ENCODE data around the gene ELP5.
A peak's percentile ranks its signal among the peaks of the same experiment; 100 is the strongest.

ELP5 gene

DNA sequence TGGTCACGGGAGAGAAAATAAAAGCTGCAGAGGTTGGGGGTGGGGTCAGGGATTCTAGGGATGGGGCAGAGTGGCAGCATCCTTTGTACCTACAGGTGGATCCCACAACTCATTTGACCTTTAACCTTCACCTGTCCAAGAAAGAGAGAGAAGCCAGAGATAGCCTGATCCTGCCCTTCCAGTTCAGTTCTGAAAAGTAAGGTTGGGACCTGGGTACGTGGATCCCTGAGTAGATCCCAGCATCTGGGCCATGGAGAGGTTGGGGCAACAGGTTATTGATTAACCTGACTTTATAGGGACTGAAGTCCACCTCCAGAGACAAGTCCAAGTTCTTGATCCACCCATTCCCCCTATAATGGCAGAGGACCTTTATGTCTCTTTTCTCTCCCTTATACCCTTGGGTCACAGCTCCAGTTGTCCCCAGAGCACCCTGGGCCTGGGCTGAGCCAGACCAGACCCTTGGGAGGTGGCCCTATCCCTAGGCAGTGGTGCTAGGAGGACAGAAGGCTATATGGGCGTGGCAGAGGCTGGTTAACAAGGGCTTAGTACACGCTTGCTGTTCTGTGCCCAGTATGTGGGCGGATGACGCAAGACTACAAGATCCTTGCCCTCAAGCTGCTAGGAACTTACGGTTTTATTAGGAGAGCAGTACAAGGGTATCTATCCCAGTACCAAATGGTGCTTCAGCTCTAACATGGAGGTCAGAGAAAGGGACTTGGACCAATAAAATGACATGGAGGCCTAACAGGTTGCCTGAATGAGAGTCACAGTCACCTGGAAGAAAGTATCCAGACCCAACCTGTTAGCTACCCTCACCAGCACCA lies 6.9 kb downstream of the ELP5 start:
- DNase-seq: no peak

DNA sequence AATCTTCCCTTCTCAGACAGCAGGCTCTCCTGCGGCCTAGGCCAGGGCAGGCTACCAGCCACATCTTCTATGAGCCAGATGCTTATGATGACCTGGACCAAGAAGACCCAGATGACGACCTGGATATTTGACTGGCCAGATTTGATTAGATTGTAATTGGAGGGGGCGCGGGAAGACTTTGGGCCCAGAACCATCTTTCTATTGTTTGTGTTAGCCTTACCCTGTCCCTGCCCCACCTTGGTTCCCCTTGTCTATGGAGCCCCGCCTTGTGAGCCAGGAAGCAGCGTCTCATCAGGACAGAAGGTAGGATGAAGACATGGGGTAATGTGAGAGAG lies 7.5 kb downstream of the ELP5 start:
- no peak for DNase-seq

DNA sequence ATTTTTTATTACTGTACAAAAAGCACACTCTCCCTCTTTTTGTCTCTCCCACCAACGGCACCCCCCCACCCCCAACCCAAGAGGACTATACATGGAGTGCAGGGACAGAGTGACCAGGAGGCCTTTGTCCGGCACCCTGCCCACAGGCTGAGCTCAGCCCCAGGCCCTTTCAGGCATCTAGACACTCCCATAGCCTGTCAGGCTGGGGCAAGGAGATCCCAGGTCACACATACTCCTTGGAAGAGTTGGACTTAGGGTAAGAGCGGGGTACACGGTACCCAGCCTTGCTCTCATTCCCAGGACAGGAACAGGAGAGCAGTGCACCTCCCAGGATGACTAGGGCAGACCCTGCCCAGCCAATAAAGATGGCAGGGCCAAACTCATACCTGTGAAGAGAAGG lies 8.1 kb downstream of the ELP5 start:
- no peak for DNase-seq

DNA sequence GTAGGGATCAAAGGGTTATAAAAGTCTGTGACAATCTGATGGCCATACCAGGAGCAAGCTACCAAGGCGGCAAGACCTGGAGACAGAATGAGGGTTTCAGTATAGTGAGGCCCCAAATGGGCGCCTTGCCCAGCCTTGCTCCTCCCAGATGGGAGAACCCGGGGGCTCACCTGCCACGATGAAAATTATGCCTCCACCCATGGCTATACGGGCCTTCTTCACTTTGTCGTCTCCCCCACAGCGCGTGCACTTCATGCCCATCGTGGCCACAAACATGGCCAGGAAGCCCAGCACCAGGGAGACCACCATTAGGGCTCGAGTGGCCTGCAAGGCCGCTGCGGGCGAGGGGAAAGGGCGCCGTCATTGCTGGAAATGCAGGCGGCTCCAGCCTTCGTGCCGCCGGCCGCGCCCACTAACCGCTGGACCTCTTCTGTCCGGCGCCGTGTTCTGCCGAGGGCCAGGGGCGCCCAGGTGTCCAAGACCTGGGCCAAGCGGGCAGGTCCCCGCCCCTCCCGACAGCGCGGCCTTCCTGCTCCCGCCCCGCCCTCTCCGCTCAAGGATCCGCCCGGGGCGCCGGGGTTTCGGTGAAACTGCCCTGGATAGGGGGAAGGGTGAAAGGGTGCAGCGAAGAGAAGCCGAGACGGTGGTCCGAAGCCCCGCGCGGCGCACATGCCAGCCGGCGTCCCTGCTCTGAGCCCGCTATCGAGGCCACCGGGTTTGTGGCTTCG lies 8.8 kb downstream of the ELP5 start:
- DNase-seq: peak; percentile 21

DNA sequence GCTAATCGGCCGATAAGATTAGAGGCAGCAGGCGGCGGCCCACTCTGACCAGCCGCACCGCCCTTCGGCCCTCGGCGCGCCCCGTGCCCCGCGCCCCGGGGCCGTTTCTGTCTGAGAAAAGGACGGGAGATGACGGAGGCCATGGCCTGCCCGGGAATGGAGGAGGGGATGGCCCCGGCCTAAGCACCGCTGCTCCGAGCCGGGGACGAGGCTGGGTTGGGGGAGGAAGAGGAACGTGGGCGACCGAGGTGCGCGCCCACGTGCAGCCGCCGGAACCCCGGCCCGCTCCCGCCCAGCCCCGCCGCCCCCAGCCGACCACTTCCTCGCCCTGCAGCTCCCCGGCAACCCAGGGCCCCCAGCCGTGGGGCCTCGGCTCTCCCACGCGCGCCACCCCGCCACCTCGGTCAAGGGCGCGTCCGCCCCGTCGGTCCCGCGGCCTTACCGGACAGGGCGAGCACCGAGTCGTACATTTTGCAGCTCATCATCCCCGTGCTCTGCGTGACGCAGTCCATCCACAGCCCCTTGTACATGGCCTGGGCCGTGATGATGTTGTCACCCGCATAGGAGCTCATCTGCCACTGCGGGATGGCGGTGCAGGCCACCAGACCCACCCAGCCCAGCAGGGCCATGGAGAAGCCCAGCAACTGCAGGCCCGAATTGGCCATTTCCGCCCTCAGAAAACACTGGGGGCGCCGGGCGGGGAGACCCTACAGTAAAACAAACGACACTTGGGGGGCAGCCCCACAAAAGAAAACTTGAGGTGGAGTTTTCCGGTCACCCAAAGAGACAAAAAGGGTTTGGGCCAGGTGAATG lies 9.6 kb downstream of the ELP5 start:
- no peak for DNase-seq

DNA sequence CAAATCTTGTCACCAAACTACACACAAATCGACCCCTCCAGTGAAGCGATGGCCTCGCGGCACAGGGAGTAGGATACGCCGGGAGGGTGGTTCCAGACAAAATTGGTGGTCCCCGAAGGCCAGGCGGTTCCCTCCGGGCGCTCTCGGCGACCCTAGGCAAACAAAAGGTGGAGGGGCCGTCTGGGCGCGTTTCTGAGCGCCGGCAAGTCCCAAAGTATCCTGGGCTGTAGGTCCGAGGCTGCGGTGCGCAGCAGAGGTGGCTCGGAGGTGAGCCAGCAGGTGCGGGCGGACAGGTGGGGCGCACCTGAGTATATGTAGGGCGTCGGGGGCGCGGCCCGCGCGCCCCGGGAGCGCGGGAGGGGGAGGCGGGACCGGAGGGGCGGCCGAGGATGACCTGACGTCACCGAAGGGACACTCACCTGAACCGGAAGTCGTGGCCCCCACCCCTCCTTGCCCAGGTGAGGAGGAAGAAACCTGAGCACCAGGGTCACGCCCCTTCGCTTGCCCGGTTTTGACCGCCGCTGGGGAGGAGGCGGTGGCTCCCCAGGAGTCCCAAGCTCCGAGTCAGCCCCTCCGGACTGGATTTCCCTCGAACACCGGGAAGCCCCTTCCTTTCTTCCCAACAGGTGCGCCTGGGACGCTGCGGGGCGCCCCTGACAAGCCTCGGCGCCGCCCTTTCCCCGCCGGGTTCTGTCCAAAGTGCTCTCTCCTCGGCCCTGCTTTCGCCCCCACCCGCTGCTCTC lies 10.3 kb downstream of the ELP5 start, which contains the start of gene CLDN7:
Gene CLDN7, minus strand, starts transcription at position 287 of the 743 bp plus-strand sequence. CDS start 435 bp downstream, outside the sequence.
- peak; percentile 88 for DNase-seq

DNA sequence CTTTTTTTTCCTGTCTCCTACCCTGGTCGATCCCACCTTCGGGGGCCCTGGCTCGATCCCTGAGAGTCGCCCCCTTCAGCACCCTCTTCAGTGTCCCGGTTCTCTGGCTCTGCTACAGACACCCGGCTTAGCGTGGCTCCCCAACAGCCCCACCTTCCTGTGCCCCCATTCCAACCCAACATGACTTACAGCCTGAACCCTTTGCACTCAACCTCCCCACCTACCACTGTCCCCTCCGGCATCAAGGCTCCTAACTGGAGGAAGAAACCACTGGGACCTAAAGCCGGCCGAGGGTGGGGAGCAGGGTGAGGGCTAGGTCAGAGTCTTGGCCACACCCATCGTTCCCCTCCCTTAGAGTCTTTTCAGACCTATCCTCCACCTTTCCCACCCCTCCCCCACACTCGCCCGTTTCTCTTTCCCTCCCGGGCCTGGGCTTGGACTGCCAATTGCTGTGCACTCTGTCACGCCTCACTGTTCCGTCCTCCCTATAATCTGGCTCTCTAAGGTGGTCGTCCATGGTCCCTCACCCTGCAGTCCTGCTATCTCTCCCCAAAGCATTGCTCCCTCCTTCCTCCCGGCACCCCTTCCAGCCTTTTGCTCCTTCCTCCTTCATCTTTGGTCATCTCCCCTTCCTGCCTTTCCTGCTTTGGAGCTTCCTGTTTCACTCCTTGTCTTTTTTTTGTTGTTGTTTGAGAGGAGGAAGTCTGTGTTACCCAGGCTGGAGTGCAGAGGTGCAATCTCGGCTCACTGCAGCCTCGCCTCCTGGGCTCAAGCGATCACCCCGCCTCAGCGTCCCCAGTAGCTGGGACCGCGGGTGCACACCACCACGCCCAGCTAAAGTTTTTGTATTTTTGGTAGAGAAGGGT lies 11.2 kb downstream of the ELP5 start:
- DNase-seq: peak; percentile 56

DNA sequence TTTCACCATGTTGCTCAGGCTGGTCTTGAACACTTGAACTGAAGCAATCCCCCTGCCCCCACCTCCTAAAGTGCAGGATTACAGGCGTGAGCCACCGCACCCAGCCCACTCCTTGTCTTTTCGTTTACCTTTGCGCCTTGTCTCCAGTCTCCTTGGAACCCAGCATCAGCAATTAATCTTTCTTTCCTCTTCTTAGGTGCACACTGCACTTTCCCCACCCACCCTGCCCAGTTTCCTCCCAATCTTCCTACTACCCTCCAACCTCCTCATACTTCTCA lies 11.7 kb downstream of the ELP5 start:
- no peak for DNase-seq

DNA sequence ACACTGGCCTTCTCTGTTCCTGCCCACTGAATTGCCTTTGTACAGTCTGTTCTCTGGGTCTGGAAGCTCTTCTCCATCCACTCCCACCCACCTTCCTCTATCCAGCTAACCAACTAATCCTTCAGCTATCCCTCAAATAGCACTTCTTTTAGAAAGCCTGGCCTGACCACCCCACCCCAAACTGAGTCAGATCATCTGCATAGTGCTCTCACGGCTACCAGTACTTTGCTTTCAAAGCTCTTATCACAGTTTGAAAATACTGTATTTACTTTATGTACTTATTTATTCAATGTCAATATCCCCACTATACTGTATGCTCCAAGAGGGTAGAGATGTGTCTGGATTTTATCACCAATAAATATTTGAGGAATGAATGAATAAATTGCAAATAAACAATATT lies 14.8 kb downstream of the ELP5 start:
- no peak for DNase-seq

DNA sequence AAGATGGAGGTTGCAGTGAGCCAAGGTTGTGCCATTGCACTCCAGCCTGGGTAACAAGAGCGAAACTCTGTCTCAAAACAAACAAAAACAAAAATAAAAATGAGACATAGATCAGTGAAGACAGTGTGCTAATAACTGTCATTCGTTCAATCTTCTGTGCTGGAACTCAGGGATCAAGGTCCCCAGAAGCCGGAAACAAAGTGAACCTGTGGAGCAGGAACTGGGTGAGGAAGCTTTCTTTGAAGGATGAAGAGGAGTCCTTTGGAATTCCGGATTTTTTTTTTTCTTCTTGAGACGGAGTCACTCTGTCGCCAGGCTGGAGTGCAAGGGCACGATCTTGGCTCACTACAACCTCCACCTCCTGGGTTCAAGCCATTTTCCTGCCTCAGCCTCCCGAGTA lies 27.4 kb downstream of the ELP5 start:
- no peak for DNase-seq

DNA sequence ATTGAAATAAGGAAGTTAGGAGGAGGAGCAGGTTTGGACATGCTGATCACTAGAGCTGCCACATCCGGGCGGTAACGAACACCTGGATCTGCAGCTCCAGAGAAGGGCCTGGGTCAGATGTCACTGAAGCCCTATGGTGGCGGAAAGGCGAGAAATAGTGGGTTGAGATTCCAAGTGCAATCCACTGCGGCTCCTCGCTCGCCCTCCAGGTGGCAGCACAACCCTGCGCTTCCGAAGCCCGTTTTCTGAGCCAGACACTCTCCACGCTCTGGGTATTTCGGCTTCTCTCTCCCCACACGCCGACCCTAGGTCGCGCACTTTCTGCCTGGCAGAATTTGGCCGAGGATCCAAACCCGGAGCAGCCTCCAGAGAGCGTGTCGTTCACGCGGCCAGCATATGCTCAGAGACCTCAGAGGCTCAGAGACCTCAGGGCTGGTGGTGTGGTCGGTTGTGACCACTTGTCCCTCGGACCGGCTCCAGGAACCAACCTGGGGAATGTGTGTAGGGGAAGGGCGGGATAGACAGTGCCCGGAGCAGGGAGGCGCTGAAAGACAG lies 28.6 kb downstream of the ELP5 start:
- peak; percentile 81 for DNase-seq

DNA sequence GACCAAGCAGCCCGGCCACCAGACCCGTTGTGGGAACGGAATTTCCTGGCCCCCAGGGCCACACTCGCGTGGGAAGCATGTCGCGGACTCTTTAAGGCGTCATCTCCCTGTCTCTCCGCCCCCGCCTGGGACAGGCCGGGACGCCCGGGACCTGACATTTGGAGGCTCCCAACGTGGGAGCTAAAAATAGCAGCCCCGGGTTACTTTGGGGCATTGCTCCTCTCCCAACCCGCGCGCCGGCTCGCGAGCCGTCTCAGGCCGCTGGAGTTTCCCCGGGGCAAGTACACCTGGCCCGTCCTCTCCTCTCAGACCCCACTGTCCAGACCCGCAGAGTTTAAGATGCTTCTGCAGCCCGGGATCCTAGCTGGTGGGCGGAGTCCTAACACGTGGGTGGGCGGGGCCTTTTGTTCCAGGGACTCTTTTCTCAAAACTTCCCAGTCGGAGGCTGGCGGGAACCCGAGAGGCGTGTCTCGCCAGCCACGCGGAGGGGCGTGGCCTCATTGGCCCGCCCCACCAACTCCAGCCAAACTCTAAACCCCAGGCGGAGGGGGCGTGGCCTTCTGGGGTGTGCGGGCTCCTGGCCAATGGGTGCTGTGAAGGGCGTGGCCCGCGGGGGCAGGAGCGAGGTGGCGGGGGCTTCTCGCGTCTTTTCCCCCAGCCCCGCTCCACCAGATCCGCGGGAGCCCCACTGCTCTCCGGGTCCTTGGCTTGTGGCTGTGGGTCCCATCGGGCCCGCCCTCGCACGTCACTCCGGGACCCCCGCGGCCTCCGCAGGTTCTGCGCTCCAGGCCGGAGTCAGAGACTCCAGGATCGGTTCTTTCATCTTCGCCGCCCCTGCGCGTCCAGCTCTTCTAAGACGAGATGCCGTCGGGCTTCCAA lies 29.3 kb downstream of the ELP5 start, which contains the start of gene SLC2A4:
Gene SLC2A4, plus strand, starts transcription at position 645 of the 879 bp plus-strand sequence. Its CDS starts 217 bp downstream, at position 862.
- DNase-seq: peak; percentile 36

DNA sequence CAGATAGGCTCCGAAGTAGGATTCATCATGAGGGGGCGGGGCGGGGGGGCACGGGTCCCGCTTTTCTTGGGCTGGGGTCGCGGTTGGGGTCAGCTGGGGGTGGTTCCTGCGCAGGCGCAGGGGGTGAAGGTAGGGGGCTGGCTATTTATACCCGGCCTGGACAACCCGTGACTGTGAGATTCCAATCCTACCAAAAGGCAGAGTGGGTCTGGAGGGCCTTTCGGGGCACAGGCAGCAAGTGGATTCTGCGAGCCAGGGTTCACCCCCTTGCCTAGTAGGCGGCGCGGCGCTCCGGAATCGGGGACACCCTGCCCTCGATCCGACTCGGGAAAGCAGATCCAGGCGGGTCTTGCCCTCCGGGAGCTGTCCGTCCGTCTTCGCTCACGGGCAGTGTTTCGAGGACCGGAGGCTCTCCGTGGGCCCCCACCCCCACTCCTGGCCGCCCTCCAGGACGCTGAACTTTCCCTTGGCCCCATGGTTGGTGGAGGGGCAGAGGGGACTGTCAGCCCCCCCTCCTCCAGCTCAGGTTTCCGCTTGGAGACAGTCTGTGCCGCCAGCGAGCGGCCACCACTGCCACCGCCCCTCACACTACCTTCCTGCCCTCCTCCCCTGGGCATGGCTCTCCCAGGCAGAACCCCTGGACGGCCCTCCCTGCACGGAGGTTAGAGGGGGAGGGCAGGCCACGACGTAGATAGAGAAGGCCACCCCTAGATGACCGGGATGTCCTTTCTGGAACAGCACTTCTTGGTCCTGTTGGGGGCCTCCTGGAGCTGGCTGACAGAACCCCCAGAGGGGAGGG lies 30.1 kb downstream of the ELP5 start:
- no peak for DNase-seq

DNA sequence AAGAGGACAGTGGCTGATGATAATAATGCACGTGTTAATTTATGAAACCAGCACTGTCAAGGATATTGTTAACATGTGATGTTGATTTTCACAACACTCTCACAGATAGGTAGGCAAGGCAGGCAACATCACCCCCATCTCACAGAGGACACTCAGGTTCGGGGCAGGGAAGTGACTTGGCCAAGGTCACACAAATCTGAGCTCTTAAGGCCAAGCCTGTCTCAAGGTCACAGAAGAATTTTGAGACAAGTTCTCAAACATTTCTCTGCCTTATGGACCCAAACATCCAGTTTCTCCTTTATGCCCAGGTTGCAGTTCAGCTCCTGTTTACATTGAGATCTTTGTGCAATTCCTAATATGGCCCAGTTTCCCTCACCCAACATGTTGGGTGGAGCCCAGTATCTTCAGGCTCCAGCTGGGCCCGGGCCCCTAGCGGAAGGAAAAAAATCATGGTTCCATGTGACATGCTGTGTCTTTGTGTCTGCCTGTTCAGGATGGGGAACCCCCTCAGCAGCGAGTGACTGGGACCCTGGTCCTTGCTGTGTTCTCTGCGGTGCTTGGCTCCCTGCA lies 30.8 kb downstream of the ELP5 start:
- DNase-seq: no peak

DNA sequence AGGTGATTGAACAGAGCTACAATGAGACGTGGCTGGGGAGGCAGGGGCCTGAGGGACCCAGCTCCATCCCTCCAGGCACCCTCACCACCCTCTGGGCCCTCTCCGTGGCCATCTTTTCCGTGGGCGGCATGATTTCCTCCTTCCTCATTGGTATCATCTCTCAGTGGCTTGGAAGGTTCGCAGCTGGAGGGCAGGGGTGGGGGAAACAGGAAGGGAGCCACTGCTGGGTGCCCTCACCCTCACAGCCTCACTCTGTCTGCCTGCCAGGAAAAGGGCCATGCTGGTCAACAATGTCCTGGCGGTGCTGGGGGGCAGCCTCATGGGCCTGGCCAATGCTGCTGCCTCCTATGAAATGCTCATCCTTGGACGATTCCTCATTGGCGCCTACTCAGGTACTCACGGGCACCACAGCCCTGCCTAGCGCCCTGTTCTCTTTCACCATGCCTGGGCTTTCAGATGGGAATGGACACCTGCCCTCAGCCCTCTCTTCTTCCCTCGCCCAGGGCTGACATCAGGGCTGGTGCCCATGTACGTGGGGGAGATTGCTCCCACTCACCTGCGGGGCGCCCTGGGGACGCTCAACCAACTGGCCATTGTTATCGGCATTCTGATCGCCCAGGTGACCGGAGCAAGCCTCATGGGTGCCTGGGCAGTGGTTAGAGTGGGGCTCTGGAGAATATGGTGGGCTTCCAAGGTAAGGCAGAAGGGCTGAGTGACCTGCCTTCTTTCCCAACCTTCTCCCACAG lies 31.6 kb downstream of the ELP5 start:
- DNase-seq: no peak

DNA sequence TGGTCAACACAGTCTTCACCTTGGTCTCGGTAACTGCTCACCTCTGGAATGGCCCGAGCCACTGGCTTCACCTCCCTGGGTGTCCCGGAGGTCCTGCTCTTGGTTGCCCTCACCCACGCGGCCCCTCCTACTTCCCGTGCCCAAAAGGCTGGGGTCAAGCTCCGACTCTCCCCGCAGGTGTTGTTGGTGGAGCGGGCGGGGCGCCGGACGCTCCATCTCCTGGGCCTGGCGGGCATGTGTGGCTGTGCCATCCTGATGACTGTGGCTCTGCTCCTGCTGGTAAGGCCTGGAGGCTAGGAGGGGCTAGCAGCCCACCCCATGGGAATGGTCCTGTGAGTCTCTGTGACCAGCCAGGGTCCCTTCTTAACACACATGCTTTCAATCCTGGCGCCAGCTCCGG lies 32.9 kb downstream of the ELP5 start:
- no peak for DNase-seq

DNA sequence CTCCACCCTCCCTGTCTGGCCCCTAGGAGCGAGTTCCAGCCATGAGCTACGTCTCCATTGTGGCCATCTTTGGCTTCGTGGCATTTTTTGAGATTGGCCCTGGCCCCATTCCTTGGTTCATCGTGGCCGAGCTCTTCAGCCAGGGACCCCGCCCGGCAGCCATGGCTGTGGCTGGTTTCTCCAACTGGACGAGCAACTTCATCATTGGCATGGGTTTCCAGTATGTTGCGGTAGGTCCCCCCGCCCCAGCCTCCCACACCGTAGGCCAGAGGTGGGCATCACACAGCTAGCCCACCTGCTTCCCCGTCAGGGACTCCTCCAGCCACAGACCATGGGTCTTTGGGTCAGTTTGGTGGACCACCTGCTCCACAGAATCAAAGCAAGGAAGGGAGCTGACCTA lies 33.7 kb downstream of the ELP5 start:
- DNase-seq: no peak

DNA sequence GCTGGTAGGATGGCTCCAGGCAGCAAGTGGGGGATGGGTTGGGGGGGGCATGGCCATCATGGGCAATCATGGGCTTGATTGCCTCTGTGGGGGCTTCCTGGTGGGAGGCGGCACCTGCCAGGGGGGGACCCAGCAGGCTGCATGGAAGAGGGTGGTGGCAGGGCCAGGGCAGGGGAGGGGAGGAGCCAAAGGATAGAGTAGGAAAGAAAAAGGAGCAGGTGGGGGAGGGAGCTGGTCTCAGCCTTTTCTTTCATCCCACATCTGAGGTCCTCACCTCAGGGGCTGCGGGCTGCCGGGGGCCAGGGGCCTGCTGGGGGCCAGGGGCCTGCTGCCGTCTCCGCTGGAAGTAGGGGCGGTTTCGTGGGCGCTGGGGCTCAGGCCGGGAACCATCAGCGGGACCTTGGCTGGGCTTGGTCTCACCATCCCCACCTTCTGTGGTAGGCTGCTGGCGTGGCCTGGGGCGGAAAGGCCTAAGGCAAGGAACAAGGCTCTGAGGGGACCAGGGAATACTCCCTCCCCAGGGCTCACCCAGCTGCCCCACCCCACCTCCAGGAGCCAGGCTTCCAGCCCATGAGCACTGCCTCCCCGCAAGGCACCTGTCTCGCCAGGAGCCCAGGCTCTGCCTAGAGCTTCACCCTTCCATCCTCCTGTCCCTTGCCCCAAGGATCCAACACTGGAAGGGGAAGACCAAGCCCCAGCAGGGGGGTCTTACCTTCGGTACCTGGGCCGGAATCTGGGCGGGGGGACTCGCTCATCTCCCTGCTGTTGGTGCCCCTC lies 37.4 kb downstream of the ELP5 start:
- no peak for DNase-seq
